ENCODE results near the gene EIF2AK3. TPM values are rescaled to one million over a fixed set of nuclear protein-coding genes. Genes with fewer than 3 reads are reported as not detected.

EIF2AK3 gene
- total RNA-seq, 1 donor from 2014 or later: 28.2 TPM

GRCh38 chr2:88668862-88669261 is 41.6 kb upstream of the EIF2AK3 start:
- Mint-ChIP-seq H3K9me3 (peaks cover under 1% of the 10 kb centered on the region), H3K27ac (no peak overlapping the region), H3K4me1 (peaks cover 5% of the 10 kb centered on the region), H3K36me3 (ENCODE audit: low read depth) (no peaks in the 10 kb centered on the region), H3K4me3 (no peak overlapping the region), H3K27me3 (no peaks in the 10 kb centered on the region)
- ATAC-seq (ENCODE audit: low read depth) (no peak), DNase-seq (no peak)
- TF ChIP-seq CTCF (IDR thresholded peaks at IDR 0.05): no peak
- ChIA-PET CTCF (interaction anchor here (0.7 to 9.9 kb wide), 18 partner anchors 9 to 609 kb away, joined by 3 to 281 read pairs (median 5); partner anchors contain the start of gene RPIA), POLR2A (interaction anchor here (1.2 to 1.4 kb wide), 2 partner anchors 41 to 74 kb away, joined by 3 to 8 read pairs; partner anchors contain the start of gene EIF2AK3)
- intact Hi-C loops (cut with micrococcal nuclease): loop anchor here (1.0 kb wide), 2 partner anchors 42 to 78 kb away; partner anchors contain the start of gene EIF2AK3

GRCh38 chr2:88667219-88667618 is 40.0 kb upstream of the EIF2AK3 start:
- intact Hi-C loops (cut with micrococcal nuclease): no loop called here
- CTCF ChIA-PET: interaction anchor here (1.1 to 9.9 kb wide), 2 partner anchors 36 to 75 kb away, joined by 3 to 281 read pairs; no protein-coding TSS in a partner anchor
- Mint-ChIP-seq H3K27ac (no peak overlapping the region), H3K27me3 (no peaks in the 10 kb centered on the region), H3K9me3 (peaks cover 2% of the 10 kb centered on the region), H3K4me3 (no peak overlapping the region), H3K4me1 (peaks cover 5% of the 10 kb centered on the region), H3K36me3 (ENCODE audit: low read depth) (no peaks in the 10 kb centered on the region)
- no peak for TF ChIP-seq CTCF (IDR thresholded peaks at IDR 0.05)
- no peak for DNase-seq
- POLR2A ChIA-PET: no interaction called here
- no peak for ATAC-seq (ENCODE audit: low read depth)

- Mint-ChIP-seq H3K4me1 (peaks cover 5% of the 10 kb centered on the region), H3K36me3 (ENCODE audit: low read depth) (no peaks in the 10 kb centered on the region), H3K27me3 (no peaks in the 10 kb centered on the region), H3K27ac (no peak overlapping the region), H3K4me3 (no peak overlapping the region), H3K9me3 (peaks cover 2% of the 10 kb centered on the region)
- ATAC-seq (ENCODE audit: low read depth) (no peak), DNase-seq (no peak)
- CTCF ChIA-PET: interaction anchor here (9.9 kb wide), 1 partner anchor 75 kb away, joined by 281 read pairs; no protein-coding TSS in a partner anchor
- intact Hi-C loops (cut with micrococcal nuclease): no loop called here
- POLR2A ChIA-PET: no interaction called here
- TF ChIP-seq CTCF (IDR thresholded peaks at IDR 0.05): no peak
These were observed 39.3 kb upstream of the EIF2AK3 start for GRCh38 chr2:88666576-88666975.

GRCh38 chr2:88660622-88661021 is 33.4 kb upstream of the EIF2AK3 start:
- intact Hi-C loops (cut with micrococcal nuclease): no loop called here
- no peak for ATAC-seq (ENCODE audit: low read depth)
- Mint-ChIP-seq H3K27me3 (no peaks in the 10 kb centered on the region), H3K4me3 (no peak overlapping the region), H3K9me3 (peaks cover 2% of the 10 kb centered on the region), H3K4me1 (no peaks in the 10 kb centered on the region), H3K27ac (no peak overlapping the region), H3K36me3 (ENCODE audit: low read depth) (no peaks in the 10 kb centered on the region)
- POLR2A ChIA-PET: no interaction called here
- CTCF ChIA-PET: interaction anchor here (2.6 kb wide), 1 partner anchor 12 kb away, joined by 11 read pairs; no protein-coding TSS in a partner anchor
- DNase-seq: no peak
- TF ChIP-seq CTCF (IDR thresholded peaks at IDR 0.05): no peak

GRCh38 chr2:88659538-88659915 is 32.3 kb upstream of the EIF2AK3 start:
- Mint-ChIP-seq H3K36me3 (ENCODE audit: low read depth) (no peaks in the 10 kb centered on the region), H3K9me3 (peaks cover 2% of the 10 kb centered on the region), H3K4me3 (no peak overlapping the region), H3K27me3 (no peaks in the 10 kb centered on the region), H3K4me1 (no peaks in the 10 kb centered on the region), H3K27ac (no peak overlapping the region)
- intact Hi-C loops (cut with micrococcal nuclease): no loop called here
- no peak for ATAC-seq (ENCODE audit: low read depth)
- no peak for DNase-seq
- POLR2A ChIA-PET: no interaction called here
- CTCF ChIA-PET: interaction anchor here (2.4 to 2.6 kb wide), 2 partner anchors 10 to 13 kb away, joined by 9 to 11 read pairs; no protein-coding TSS in a partner anchor
- no peak for TF ChIP-seq CTCF (IDR thresholded peaks at IDR 0.05)
